AG09309 (cell line): ENCODE measurements around the gene TMEM164.

ENCODE experiments used
- DNase-seq: peaks from one replicate; pipeline ENCODE4 v3.0.0-alpha.2; 2010; ENCODE audit warnings: low read depth
- H3K4me3 ChIP-seq: 2 replicates; pipeline ENCODE4 v1.5.1; 2011; ENCODE audit warnings: mild to moderate bottlenecking, low read depth, low read length, moderate library complexity; ENCODE audit not compliant: control insufficient read depth
- TF ChIP-seq, protein P1 (sequence below): IDR thresholded peaks from 2 replicates; pipeline ENCODE4 v1.5.1; 2011; ENCODE audit warnings: mild to moderate bottlenecking, low read depth, low read length, inconsistent platforms; ENCODE audit not compliant: insufficient read depth, control insufficient read depth; ENCODE audit errors: missing control alignments

Gene TMEM164

DNA sequence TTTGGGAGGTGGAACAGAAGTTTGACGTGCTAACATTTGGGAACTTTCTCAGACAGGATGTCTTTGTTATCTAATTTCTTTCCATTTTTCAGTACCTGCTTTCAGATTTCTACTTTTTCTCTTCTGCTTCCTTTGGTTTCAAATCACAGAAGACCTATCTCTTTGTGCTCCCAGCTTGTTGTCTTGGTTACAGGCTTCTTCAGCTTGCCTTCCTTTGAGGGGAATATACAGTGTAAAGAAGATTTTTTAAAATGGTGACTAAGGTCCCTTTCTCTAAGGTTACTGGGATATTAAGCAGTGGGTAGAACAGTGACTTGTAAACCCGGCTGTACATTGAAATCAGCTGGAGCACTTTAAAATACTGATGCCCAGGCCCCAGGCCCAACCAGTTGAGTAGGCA is 48.0 kb downstream of the TMEM164 start:
- TF ChIP-seq, protein P1, sequence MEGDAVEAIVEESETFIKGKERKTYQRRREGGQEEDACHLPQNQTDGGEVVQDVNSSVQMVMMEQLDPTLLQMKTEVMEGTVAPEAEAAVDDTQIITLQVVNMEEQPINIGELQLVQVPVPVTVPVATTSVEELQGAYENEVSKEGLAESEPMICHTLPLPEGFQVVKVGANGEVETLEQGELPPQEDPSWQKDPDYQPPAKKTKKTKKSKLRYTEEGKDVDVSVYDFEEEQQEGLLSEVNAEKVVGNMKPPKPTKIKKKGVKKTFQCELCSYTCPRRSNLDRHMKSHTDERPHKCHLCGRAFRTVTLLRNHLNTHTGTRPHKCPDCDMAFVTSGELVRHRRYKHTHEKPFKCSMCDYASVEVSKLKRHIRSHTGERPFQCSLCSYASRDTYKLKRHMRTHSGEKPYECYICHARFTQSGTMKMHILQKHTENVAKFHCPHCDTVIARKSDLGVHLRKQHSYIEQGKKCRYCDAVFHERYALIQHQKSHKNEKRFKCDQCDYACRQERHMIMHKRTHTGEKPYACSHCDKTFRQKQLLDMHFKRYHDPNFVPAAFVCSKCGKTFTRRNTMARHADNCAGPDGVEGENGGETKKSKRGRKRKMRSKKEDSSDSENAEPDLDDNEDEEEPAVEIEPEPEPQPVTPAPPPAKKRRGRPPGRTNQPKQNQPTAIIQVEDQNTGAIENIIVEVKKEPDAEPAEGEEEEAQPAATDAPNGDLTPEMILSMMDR = no peak
- H3K4me3 ChIP-seq = no peak overlapping the region
- DNase-seq = no peak

DNA sequence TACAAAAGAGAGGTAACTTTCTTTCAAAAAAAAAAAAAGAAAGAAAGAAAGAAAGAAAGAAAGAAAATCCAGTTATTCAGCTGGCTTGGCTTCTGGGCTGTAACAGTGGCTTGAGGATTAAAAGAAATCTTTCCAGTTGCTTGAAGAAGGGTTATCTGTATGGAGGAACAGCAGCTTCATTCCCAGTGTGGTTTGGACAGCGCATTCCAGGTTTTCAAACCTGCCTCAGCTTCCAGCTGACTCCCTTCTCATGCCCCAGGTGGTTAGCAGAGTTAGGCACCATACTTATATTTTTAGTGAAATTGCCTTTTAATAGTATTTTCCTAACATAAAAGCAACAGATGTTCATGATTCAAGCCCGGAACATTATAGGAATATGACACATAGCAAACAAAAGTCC is 48.6 kb downstream of the TMEM164 start:
- DNase-seq = no peak
- TF ChIP-seq, protein P1 = no peak
- no peak overlapping the region for H3K4me3 ChIP-seq

DNA sequence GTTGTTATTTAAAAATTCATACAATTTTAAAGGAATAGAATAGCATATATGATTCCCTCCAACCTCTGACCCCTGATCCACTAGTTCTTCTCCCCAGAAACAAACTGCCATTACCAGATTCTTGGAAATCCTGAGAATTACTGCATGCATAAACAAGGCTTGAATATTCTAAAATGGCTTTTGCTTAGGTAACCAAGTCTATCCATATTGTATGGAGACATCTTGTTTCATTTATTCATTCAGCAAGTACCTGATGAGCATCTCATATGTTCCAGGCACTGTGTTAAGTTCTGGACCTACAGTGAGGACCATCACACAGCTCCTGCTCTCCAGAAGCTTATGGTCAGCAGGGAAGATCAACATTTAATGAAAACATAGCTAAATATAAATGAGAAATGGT is 49.4 kb downstream of the TMEM164 start:
- TF ChIP-seq, protein P1 = no peak
- no peak overlapping the region for H3K4me3 ChIP-seq

DNA sequence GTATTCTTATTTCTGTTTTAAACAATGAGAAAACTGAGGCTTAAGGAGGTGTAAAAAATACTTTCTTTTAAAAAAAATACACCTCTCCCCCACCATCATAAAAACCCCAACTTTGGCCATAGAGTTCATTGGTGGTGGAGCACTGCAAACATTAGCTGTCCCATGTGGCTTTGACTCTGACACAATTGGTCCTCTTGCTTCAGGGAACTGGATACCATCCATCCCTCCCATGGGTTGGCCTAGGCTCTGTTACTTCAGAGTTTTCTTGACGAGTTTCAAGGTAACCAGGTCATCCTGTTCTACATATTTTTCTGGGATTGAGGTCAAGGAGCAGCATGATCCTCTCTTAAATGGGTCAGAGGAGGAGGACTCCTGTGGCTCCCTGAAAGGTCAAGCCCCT is 50.5 kb downstream of the TMEM164 start:
- TF ChIP-seq, protein P1 = no peak
- no peak for DNase-seq
- H3K4me3 ChIP-seq = no peak overlapping the region

More for the DNA sequence above, 49.4 kb downstream of the TMEM164 start:
- no peak for DNase-seq

DNA sequence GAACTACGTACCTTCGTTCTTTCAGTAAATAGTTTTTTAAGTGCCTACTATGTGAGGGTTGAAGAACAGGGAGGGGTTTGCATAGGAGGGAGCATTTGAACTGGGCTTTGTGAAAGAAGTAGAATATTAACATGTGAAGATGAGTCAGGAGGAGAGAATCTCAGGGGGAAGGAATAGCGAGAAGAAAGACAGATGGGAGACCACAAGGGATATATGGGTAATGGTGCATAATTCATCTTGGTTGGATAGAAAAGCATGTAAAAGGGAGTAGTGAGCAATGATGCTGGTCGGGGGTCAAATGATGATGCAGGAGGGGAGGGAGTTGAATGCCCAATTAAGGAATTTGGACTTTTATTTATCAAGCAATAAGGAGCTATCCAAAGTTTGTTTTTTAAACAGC is 52.7 kb downstream of the TMEM164 start:
- no peak overlapping the region for H3K4me3 ChIP-seq
- TF ChIP-seq, protein P1 = no peak
- no peak for DNase-seq

DNA sequence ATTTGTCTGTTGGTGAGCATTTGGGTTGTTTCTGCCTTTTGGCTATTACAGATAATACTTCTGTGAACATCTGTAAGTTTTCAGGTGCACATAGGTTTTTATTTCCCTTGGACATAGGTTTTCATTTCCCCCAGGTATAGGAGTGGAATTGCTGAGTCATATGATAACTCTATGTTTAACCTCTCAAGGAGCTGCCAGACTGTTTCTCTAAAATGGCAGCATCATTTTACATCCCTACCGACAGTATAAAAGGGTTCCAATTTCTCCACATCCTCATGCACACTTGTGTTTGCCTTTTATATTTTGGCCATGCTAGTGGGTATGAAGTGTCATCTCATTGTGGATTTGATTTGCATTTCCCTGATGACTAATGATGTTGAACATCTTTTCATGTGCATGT is 53.5 kb downstream of the TMEM164 start:
- DNase-seq = no peak
- H3K4me3 ChIP-seq = no peak overlapping the region
- TF ChIP-seq, protein P1 = no peak

DNA sequence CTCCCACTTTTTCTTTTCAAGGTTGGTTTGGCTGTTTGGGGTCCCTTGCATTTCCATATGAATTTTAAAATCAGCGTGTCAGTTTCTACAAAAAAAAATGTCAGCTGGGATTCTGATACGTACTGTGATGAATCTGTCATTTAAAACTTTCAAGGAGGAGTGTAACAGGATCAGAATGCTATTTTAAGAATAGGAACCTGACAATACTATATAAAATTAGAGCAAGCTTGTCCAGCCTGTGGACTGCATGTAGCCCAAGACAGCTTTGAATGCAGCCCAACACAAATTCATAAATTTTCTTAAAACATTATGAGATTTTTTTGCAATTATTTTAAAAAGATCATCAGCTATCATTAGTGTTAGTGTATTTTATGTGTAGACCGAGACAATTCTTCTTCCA is 56.5 kb downstream of the TMEM164 start:
- DNase-seq = no peak
- H3K4me3 ChIP-seq = no peak overlapping the region
- TF ChIP-seq, protein P1 = no peak
